ENCODE data around the gene SLF1.

SLF1 gene

DNA sequence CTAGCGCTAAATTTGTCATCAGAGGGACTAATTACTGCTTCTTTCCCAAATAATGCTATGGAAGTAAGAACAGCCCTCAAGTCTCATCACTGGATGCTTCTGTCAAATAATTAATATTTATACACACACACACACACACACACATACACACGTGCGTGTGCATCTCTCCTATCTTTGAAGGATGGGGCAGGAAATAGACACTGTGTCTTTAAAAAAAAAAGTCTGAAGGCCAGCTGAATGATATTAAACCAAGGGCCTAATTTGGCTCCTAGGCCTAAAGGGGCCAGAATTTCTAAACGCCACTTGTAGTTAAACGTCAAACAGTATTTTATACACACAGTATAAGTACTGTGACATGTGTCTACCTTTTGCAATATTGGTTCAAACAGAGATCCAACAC, 3.3 kb downstream of the SLF1 start:
- H3K9me3 Mint-ChIP-seq, result no peaks in the 10 kb centered on the region
- H3K27ac Mint-ChIP-seq, result no peak overlapping the region
- TF ChIP-seq CTCF (IDR thresholded peaks at IDR 0.05; ENCODE audit: unreplicated experiment in 3 of 3), result no peak
- H3K4me1 Mint-ChIP-seq, result peaks cover 38% of the 10 kb centered on the region
- H3K4me3 Mint-ChIP-seq, result peak overlapping the region; percentile 25 to 45 (median 37)
- no peaks in the 10 kb centered on the region for H3K27me3 Mint-ChIP-seq (ENCODE audit: low read depth)
- H3K36me3 Mint-ChIP-seq (ENCODE audit: low read depth), result no peaks in the 10 kb centered on the region

GRCh38 chr5:94623011-94623410, 4.5 kb downstream of the SLF1 start:
- Mint-ChIP-seq H3K27me3 (ENCODE audit: low read depth) (no peaks in the 10 kb centered on the region), H3K36me3 (ENCODE audit: low read depth) (no peaks in the 10 kb centered on the region), H3K27ac (peak overlapping the region; percentile 2 to 21 (median 3)), H3K4me3 (peak overlapping the region in 1 of 3 experiments; percentile 35), H3K4me1 (peaks cover 31% of the 10 kb centered on the region), H3K9me3 (no peaks in the 10 kb centered on the region)
- no peak for TF ChIP-seq CTCF (IDR thresholded peaks at IDR 0.05; ENCODE audit: unreplicated experiment in 3 of 3)

GRCh38 chr5:94623877-94624276, 5.4 kb downstream of the SLF1 start:
- peaks cover 31% of the 10 kb centered on the region for H3K4me1 Mint-ChIP-seq
- H3K36me3 Mint-ChIP-seq (ENCODE audit: low read depth), result peaks cover 5% of the 10 kb centered on the region
- H3K27me3 Mint-ChIP-seq (ENCODE audit: low read depth), result no peaks in the 10 kb centered on the region

GRCh38 chr5:94627191-94627590, 8.7 kb downstream of the SLF1 start:
- H3K36me3 Mint-ChIP-seq (ENCODE audit: low read depth), result peaks cover 36% of the 10 kb centered on the region

More at GRCh38 chr5:94623877-94624276, 5.4 kb downstream of the SLF1 start:
- no peak for TF ChIP-seq CTCF (IDR thresholded peaks at IDR 0.05; ENCODE audit: unreplicated experiment in 3 of 3)
- Mint-ChIP-seq H3K9me3 (peaks cover 4% of the 10 kb centered on the region), H3K4me3 (peak overlapping the region in 2 of 3 experiments; percentile 55 to 71), H3K27ac (no peak overlapping the region)

GRCh38 chr5:94632024-94632423, 13.6 kb downstream of the SLF1 start:
- H3K27me3 Mint-ChIP-seq (ENCODE audit: low read depth), result no peaks in the 10 kb centered on the region
- H3K4me3 Mint-ChIP-seq, result no peak overlapping the region

More at GRCh38 chr5:94627191-94627590, 8.7 kb downstream of the SLF1 start:
- no peak for TF ChIP-seq CTCF (IDR thresholded peaks at IDR 0.05; ENCODE audit: unreplicated experiment in 3 of 3)
- Mint-ChIP-seq H3K9me3 (peaks cover 5% of the 10 kb centered on the region), H3K27ac (no peak overlapping the region), H3K4me1 (peaks cover 9% of the 10 kb centered on the region), H3K27me3 (ENCODE audit: low read depth) (no peaks in the 10 kb centered on the region), H3K4me3 (no peak overlapping the region)

More at GRCh38 chr5:94632024-94632423, 13.6 kb downstream of the SLF1 start:
- Mint-ChIP-seq H3K27ac (no peak overlapping the region), H3K4me1 (no peaks in the 10 kb centered on the region), H3K9me3 (peaks cover 24% of the 10 kb centered on the region), H3K36me3 (ENCODE audit: low read depth) (peaks cover 78% of the 10 kb centered on the region)
- no peak for TF ChIP-seq CTCF (IDR thresholded peaks at IDR 0.05; ENCODE audit: unreplicated experiment in 3 of 3)
